AG08396 (cell line): Measurements from ENCODE around the gene ACADSB.

Experiments
- DNase-seq: peaks from one replicate; pipeline ENCODE4 v3.0.0; 2012; ENCODE audit warnings: low spot score, mixed read lengths

ACADSB gene

GRCh38 chr10:123004298-123004697 lies 4.5 kb upstream of the ACADSB start:
- DNase-seq: no peak

DNA sequence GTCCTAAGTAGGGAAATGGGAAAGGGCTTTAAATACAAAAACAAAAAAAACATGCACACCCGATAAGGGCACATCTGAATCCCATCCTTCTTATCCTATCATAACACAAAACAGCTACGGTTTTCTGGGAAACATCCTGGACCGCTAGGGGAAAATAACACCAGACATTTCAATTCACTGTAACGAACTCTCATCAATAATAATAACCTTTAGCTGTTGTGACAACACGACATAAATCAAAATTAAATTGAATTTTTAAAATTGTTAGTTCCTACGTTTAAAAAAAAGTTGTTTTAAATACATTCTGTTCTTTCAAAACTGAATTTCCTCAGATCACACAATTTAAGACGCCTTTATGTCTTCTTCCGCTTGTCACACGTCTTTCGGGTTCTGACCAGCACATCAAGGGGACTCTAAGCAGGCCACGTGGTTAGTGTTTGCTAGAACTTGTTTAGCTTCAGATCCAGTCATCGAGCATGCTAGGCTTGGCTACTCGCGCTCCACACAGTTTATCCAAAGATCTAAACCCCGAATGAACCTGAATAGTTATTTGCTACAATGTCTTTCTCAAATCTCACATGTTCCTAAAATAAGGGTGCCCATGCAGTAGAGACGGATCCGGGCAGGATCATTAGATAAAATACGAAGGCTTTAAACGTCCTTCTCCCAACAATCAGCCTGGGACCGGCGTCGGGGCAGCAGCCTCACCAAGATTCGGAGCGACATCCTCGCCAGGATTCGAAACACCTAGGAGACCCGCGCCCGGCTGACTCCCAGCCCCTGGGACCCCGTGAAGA lies 1.1 kb upstream of the ACADSB start:
- DNase-seq: peak; percentile 71

- DNase-seq: peak; percentile 37
Observed at GRCh38 chr10:123009105-123009820, 457 bp downstream of the ACADSB start.

- DNase-seq: no peak
Observed at GRCh38 chr10:123011987-123012386, 3.2 kb downstream of the ACADSB start.

DNA sequence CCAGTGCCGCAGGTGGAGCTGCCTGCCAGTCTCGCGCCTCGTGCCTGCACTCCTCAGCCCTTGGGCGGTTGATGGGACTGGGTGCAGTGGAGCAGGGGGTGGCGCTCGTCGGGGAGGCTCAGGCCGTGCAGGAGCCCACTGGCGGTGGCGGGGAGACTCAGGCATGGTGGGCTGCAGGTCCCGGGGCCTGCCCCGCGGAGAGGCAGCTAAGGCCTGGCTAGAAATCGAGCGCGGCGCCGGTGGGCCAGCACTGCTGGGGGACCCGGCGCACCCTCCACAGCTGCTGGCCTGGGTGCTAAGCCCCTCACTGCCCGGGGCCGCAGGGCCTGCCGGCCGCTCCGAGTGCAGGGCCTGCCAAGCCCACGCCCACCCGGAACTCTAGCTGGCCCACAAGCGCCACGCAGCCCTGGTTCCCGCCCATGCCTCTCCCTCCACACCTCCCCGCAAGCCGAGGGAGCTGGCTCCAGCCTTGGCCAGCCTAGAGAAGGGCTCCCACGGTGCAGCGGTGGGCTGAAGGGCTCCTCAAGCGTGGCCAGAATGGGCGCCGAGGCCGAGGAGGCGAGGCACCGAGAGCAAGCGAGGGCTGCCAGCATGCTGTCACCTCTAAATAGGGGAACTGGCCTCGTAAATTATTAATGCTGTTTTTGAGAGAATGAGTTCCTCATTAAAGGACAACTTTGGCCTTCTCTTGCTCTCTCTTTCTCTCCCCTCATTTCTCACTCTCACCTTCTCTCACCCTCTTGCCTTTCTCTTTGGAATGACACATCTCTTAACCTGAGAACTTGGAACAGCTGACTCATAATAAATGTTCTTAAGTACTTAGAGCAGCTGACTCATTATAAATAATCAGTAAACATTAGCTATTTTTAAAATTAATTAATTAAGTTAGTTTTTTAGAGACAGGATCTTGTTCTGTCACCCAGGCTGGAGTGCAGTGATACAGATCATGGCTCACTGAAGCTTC lies 4.9 kb downstream of the ACADSB start:
- no peak for DNase-seq

- no peak for DNase-seq
Observed at GRCh38 chr10:123014772-123015171, 6.0 kb downstream of the ACADSB start.

GRCh38 chr10:123016228-123016627 lies 7.4 kb downstream of the ACADSB start:
- DNase-seq: no peak

DNA sequence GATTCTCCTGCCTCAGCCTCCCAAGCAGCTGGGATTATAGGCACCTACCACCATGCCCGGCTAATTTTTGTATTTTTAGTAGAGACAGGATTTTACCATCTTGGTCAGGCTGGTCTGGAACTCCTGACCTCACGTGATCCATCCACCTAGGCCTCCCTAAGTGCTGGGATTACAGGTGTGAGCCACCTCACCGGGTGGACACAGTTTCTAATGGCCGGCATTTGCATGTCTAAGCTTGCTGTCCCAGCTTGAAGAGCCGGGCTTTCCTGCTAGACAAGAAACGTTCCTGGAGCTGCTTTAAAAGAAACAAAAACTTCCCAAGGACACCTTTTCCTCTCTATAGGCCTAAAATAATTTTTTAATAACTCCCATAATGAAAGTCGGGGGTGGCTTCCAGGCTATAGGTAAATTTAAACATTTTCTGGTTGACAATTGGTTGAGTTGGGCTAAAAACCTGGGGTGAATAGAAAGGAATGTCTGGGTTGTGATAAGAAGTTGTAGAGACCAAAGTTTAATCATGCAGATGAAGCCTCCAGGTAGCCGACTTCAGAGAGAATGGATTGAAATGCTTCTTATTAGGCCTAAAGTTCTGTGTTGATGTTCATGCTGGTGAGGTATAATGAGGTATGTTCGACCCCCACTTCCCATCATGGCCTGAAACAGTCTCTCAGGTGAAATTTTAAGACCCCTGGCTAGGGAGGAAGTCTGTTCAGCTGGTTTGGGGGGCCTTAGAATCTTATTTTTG lies 8.8 kb downstream of the ACADSB start:
- no peak for DNase-seq

DNA sequence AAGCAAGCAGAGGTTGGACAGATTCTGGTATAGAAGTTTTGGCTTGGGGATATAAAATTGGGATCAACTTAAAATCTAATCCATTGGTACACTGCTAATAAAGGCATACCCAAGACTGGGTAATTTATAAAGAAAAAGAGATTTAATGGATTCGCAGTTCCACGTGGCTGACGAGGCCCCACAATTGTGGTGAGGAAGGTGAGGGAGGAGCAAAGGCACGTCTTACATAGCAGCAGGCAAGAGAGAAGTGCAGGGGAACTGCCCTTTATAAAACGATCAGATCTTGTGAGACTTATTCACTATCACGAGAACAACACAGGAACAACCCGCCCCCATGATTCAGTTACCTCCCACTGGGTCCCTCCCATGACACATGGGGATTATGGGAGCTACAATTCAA lies 9.7 kb downstream of the ACADSB start:
- no peak for DNase-seq

GRCh38 chr10:123019264-123019663 lies 10.5 kb downstream of the ACADSB start:
- no peak for DNase-seq

GRCh38 chr10:123019941-123020703 lies 11.3 kb downstream of the ACADSB start:
- no peak for DNase-seq

- DNase-seq: no peak
Observed at GRCh38 chr10:123021517-123021916, 12.7 kb downstream of the ACADSB start.

DNA sequence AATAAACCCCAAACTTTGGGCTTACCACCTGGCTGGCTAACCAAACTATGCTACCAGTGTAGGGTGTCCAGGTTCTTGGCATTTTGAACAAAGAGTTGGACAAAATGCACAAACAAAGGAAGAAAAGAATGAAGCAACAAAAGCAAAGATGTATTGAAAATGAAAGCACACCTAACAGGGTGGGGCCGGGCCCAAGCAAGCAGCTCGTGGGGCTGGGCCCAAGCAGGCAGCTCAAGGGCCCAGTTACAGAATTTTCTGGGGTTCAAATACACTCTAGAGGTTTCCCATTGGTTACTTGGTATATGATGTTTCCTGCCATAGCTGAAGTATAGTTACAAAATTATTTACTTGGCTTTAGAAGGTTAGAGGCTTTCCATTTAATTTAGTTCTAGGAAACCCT lies 15.7 kb downstream of the ACADSB start:
- no peak for DNase-seq

- DNase-seq: no peak
Observed at GRCh38 chr10:123026302-123026701, 17.5 kb downstream of the ACADSB start.

DNA sequence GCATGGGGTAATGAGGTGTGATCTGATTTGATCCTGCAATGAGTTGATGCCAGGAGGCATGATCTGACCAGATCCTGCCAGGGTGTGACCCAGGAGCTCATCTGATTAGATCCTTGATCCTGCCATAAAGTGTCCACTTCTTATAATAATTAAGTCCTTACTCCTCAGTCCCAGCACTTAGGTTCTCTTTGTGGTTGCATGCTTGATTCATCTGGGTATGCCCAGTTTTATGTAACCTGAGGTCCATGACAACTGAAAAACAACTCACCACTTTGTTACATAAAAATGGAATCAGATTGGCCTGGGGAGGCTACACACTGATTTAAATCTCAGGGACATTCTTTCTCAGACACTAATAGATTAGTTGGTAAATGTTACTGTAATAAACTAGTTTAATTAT lies 19.1 kb downstream of the ACADSB start:
- no peak for DNase-seq

DNA sequence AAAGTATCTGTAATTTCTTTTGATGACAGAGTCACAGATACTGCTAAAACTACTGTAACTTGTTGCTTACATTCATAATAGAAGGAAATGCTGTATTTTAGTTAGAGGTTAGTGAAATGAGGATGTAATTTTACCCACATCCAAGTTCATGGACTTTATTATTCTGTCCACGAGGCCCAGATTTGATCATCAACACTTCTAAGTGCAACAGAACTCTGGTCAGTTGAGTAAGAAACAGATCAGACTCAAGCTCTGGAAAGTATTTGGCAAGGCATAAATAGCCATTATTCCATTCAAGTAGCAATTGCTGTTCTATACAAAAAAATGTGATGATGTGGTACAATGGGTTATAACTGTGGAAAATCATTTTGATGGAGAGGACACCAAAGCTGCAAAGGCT lies 22.3 kb downstream of the ACADSB start:
- no peak for DNase-seq

GRCh38 chr10:123034332-123034731 lies 25.5 kb downstream of the ACADSB start:
- DNase-seq: no peak

DNA sequence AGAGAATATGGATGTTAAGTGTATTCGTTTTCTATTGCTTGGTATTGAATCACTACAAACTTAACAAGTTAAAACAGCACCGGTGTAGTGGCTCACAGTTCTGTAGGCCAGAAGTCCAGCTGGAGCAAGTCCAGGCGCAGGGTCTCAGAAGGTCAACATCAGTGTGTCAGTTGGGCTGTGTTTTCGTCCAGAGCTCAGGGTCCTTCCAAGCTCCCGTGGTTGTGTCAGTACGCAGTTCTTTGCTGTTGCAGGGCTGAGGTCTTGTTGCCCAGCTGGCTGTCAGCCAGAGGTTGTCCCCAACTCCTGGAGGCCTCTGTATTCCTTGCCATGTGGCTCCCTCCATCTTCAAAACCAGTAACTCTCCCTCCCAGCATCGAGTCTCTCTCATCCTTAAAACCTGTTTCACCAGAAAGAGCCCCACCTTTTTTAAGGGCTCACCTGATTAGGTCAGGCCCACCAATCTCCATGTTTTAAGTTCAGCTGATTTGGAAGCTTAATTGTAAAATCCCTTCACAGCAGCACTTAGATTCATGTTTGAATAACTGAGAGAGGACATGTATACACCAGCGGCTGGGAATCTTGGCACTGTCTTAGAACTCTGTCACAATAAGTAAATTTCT lies 26.8 kb downstream of the ACADSB start:
- no peak for DNase-seq

DNA sequence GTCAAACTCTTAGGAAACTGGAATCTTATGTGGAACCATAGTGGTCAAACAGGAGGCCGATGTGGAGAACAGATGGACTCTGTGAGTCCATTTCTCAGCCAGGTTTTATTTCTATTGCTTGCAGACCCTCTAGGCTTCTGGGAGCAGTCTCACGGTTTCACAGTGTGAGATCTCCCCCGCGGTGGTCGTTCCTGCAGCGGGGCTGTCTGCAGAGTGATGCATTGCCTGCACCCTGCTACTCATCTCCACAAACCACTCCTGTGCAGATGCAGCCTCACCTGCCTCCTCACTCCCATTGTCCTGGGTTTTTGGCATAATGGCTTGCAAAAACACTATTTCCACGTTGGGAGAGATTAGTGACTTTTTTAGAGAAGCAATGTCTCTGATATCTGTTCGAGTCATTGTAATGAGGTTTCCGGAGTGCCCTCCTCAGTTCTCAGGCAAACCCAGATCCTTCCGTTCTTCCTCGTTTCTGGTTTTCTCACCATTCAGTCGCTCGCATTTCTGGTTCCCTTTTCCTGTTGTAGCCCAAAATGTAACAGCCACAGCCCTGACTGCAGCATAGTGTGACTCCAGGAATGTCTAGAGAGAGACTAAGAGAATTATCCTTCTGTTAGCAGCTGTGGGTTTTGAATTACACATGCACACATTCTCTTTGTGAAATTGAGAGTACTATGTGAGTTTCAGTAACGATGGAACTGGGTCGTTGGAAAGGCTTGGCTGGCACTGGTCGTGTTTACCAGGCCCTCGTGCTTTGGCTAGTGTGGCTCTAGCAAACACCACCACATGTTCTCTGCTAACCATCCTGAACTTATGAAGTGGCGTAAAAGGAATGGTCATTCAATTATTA lies 30.2 kb downstream of the ACADSB start:
- no peak for DNase-seq

DNA sequence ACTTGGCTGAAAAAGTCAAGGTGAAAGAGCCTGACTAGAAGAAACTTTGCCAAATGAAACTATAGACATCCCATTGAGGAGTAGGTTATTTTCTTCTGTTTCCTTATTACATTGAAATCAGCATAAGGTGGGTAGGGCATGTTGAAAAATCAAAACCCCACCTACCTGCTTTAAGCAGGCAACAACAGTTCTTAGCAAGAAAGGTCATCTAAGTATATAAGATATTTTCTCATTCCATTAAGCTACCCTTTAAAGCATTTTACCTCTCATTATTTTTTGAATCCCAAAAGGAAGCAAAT lies 30.8 kb downstream of the ACADSB start:
- DNase-seq: no peak
